SH-SY5Y (cell line): ENCODE data around the gene CALD1.

Experiments
- GATA2 ChIP-seq: IDR thresholded peaks from 2 replicates; pipeline ENCODE4 v1.6.1; 2011; ENCODE audit warnings: mild to moderate bottlenecking, low read depth, low read length
- GATA3 ChIP-seq: IDR thresholded peaks from 2 replicates; pipeline ENCODE4 v1.6.1; 2011; ENCODE audit warnings: low read depth, mild to moderate bottlenecking, low read length, moderate library complexity

DNA sequence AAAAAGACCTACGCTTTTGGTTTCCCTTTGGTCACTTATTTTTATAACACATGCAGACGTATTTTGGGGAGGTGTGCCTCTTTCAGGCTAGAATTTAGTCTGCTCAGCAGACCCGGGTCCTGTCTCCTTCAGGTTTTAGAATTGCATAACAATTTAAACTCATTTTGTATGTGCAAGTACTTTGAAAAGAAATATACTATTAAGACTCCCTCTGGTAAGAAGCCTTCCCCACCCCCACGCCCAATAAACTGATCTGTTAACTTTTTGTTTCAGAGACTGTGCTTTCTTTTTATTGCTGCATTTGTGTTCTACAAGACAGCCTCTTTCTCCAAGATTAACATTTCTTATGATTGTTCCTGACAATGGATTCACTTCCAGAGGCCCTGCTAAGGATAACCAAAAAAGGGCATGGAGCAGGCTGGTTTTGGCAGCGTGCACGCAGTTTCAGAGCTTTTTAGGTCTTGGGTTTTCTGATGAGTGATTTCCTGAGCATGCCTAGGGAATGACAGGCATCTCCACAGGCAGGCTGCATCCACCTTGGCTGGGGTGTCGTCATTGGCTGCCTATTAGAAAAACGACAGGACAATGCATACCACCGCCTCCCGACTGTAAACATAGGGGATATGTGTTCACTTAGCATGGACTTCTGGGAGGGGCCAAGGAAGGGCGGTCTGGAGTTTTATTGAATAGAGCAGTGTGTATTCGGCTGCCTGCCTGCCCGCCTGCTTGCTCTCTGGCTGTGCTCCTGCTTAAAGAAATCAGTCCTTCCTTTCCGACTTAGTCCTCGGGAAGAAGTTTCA, at the start of gene CALD1:
- TF ChIP-seq GATA2 (no peak), GATA3 (no peak)
